GM23338 (cell line): ENCODE results near the gene HAO1. TPM values are rescaled to one million over a fixed set of nuclear protein-coding genes. Genes with fewer than 3 reads are reported as not detected.
A peak's percentile ranks its signal among the peaks of the same experiment; 100 is the strongest.

ENCODE experiments used
- ATAC-seq: fragments of 200-7000 bp; cut with Tn5 transposase; 3 replicates; pipeline ENCODE4 v1.9.1; 2020
- DNase-seq: peaks from one replicate; pipeline ENCODE4 v3.0.0-alpha.2; 2015; ENCODE audit warnings: low spot score
- H2AFZ ChIP-seq: fragments of 200-600 bp; sonication (generic); 2 replicates; pipeline ENCODE4 v1.8.0; 2016; ENCODE audit warnings: antibody characterized with exemption, mild to moderate bottlenecking, moderate library complexity
- H3F3A ChIP-seq: fragments of 200-600 bp; sonication (generic); replicated peaks from 2 replicates; pipeline ENCODE4 v1.8.0; 2017; ENCODE audit warnings: antibody characterized with exemption, mixed run types, low read depth
- H3K27ac ChIP-seq: fragments of 200-600 bp; sonication (generic); 2 replicates; pipeline ENCODE4 v1.6.1; 2016; ENCODE audit warnings: low read depth
- H3K27me3 ChIP-seq: fragments of 200-600 bp; sonication (generic); 2 replicates; pipeline ENCODE4 v1.8.0; 2016; ENCODE audit warnings: mild to moderate bottlenecking, mixed run types, moderate library complexity; ENCODE audit not compliant: insufficient read depth
- H3K36me3 ChIP-seq: fragments of 200-600 bp; sonication (generic); 2 replicates; pipeline ENCODE4 v1.8.0; 2016; ENCODE audit warnings: mild to moderate bottlenecking; ENCODE audit not compliant: insufficient read depth
- H3K4me1 ChIP-seq: fragments of 200-600 bp; sonication (generic); 2 replicates; pipeline ENCODE4 v1.8.0; 2016; ENCODE audit warnings: mild to moderate bottlenecking, moderate library complexity; ENCODE audit not compliant: insufficient read depth
- H3K4me2 ChIP-seq: fragments of 200-600 bp; sonication (generic); 2 replicates; pipeline ENCODE4 v1.7.1; 2017; ENCODE audit warnings: mixed run types
- H3K4me3 ChIP-seq: fragments of 200-600 bp; sonication (generic); 2 replicates; pipeline ENCODE4 v1.6.1; 2016; ENCODE audit warnings: mixed run types
- H3K79me2 ChIP-seq: fragments of 200-600 bp; sonication (generic); replicated peaks from 2 replicates; pipeline ENCODE4 v1.8.0; 2017; ENCODE audit warnings: mild to moderate bottlenecking; ENCODE audit not compliant: insufficient read depth
- H3K9me2 ChIP-seq: fragments of 200-600 bp; sonication (generic); 2 replicates; pipeline ENCODE4 v1.8.0; 2017; ENCODE audit not compliant: insufficient read depth
- H4K20me1 ChIP-seq: fragments of 200-600 bp; sonication (generic); replicated peaks from 2 replicates; pipeline ENCODE4 v1.8.0; 2017; ENCODE audit warnings: mild to moderate bottlenecking; ENCODE audit not compliant: insufficient read depth
- H3K27ac Mint-ChIP-seq: 2 replicates; pipeline ENCODE4 v1.8.0; 2020; ENCODE audit warnings: inconsistent platforms, mild to moderate bottlenecking, moderate library complexity, mixed read lengths
- H3K27me3 Mint-ChIP-seq: 3 replicates; pipeline ENCODE4 v1.8.0; 2022; ENCODE audit warnings: low read depth, mild to moderate bottlenecking, moderate library complexity, mixed read lengths, inconsistent platforms; ENCODE audit not compliant: insufficient read depth, poor library complexity
- H3K36me3 Mint-ChIP-seq: 3 replicates; pipeline ENCODE4 v1.8.0; 2021; ENCODE audit warnings: low read depth, mild to moderate bottlenecking, inconsistent platforms, moderate library complexity, mixed read lengths
- H3K4me1 Mint-ChIP-seq: 3 replicates; pipeline ENCODE4 v1.8.0; 2020; ENCODE audit warnings: mild to moderate bottlenecking, inconsistent platforms, mixed read lengths
- H3K4me3 Mint-ChIP-seq: 3 replicates; pipeline ENCODE4 v1.8.0; 2021; ENCODE audit warnings: moderate library complexity, mild to moderate bottlenecking, inconsistent platforms, mixed read lengths
- H3K9me3 Mint-ChIP-seq: 3 replicates; pipeline ENCODE4 v1.8.0; 2020; ENCODE audit warnings: moderate library complexity, mild to moderate bottlenecking, inconsistent platforms, mixed read lengths
- CREB1 ChIP-seq: fragments of 250-450 bp; sonication (Bioruptor Pico); IDR thresholded peaks from 2 replicates; pipeline ENCODE4 v1.5.0; 2020; ENCODE audit warnings: low read depth, mild to moderate bottlenecking, moderate library complexity
- CTCF ChIP-seq, 2 experiments: fragments of 200-600 bp in 1 of 2; sonication (generic) in 1 of 2; conservative IDR thresholded peaks; 2 replicates each; pipeline versions ENCODE4 v1.5.1 to v1.6.1; 2016 to 2017; ENCODE audit warnings: antibody characterized with exemption in 2 of 2, low read depth in 2 of 2, mild to moderate bottlenecking in 2 of 2, moderate library complexity in 1 of 2
- EZH2phosphoT487 ChIP-seq: fragments of 200-600 bp; sonication (generic); IDR thresholded peaks from one replicate; pipeline ENCODE4 v1.8.1; 2018; ENCODE audit warnings: antibody characterized with exemption; ENCODE audit not compliant: unreplicated experiment
- JUNB ChIP-seq: IDR thresholded peaks from one replicate; pipeline ENCODE4 v1.6.1; 2016; ENCODE audit warnings: antibody characterized with exemption; ENCODE audit not compliant: unreplicated experiment
- NANOG ChIP-seq: IDR thresholded peaks from 2 replicates; pipeline ENCODE4 v1.6.1; 2016; ENCODE audit warnings: antibody characterized with exemption, borderline replicate concordance
- POLR2AphosphoS5 ChIP-seq: IDR thresholded peaks from 2 replicates; pipeline ENCODE4 v1.6.1; 2016; ENCODE audit warnings: antibody characterized with exemption, low read depth
- REST ChIP-seq: IDR thresholded peaks from one replicate; pipeline ENCODE4 v1.6.1; 2018; ENCODE audit warnings: antibody characterized with exemption; ENCODE audit not compliant: unreplicated experiment
- STAT1 ChIP-seq: IDR thresholded peaks from one replicate; pipeline ENCODE4 v1.6.1; 2016; ENCODE audit warnings: antibody characterized with exemption; ENCODE audit not compliant: unreplicated experiment
- ZNF114 ChIP-seq: fragments of 250-450 bp; sonication (Bioruptor Pico); IDR thresholded peaks from 2 replicates; pipeline ENCODE4 v1.5.0; 2020; ENCODE audit warnings: mild to moderate bottlenecking, moderate library complexity
- ZNF331 ChIP-seq: fragments of 250-450 bp; sonication (Bioruptor Pico); IDR thresholded peaks from 2 replicates; pipeline ENCODE4 v1.5.0; 2020; ENCODE audit warnings: low read depth, mild to moderate bottlenecking, moderate library complexity
- ZNF462 ChIP-seq: fragments of 250-450 bp; sonication (Bioruptor Pico); IDR thresholded peaks from 2 replicates; pipeline ENCODE4 v1.5.0; 2020; ENCODE audit warnings: mild to moderate bottlenecking, moderate library complexity
- polyA plus RNA-seq: library from polyadenylated mRNA; unstranded; fragments of >200 nt; fragmentation: Nextera tagmentation; extraction: Ambion mirVana; gene quantifications from 2 replicates; pipeline ENCODE4 v1.2.1, GENCODE V29; 2016
- total RNA-seq: library from RNA; depleted of rRNA; stranded (reverse); fragments of >200 nt; shearing (Covaris generic); gene quantifications from 2 replicates; pipeline ENCODE4 v1.2.3, GENCODE V29; 2014

Gene HAO1
- total and polyA plus RNA-seq, 2 experiments from 2014 or later: not detected

- Histone ChIP-seq H3K79me2 (no peaks in the 10 kb centered on the region), H3K4me3 (no peak overlapping the region), H3K27ac (no peak overlapping the region), H3K27me3 (no peaks in the 10 kb centered on the region), H2AFZ (peak overlapping the region; percentile 80), H3F3A (no peaks in the 10 kb centered on the region), H4K20me1 (no peaks in the 10 kb centered on the region), H3K36me3 (no peaks in the 10 kb centered on the region), H3K9me2 (0 out of 2 replicates have a peak, but pooled peaks cover 4% of the 10 kb centered on the region), H3K4me2 (no peak overlapping the region), H3K4me1 (no peaks in the 10 kb centered on the region)
- Mint-ChIP-seq H3K4me1 (no peaks in the 10 kb centered on the region), H3K4me3 (no peak overlapping the region), H3K36me3 (no peaks in the 10 kb centered on the region), H3K27me3 (peaks cover 2% of the 10 kb centered on the region), H3K9me3 (no peaks in the 10 kb centered on the region), H3K27ac (no peak overlapping the region)
- TF ChIP-seq JUNB (no peak), CREB1 (no peak), EZH2phosphoT487 (no peak), POLR2AphosphoS5 (no peak)
- DNase-seq (no peak), ATAC-seq (no peak)
Observed at GRCh38 chr20:7911586-7912330, 28.5 kb downstream of the HAO1 start.

DNA sequence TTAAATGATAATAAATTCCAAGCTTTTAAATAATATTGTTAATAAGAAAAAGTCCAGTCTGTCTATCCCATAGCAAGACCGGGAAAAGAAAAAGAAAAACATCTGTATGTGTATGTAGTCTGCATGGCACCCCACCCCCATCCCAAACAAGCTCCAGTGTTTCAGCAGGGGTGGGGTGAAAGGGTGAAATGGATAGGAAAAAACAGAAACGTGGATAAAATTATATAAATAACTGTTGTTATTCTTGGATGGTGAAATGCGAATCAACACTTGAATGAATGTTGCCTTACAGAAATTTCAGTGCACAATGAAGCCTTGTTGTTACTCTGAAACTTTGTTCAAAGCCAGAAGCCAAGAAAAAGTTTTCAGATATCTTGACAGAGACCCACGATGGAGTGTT is 31.4 kb downstream of the HAO1 start:
- H3K4me3 Mint-ChIP-seq: no peak overlapping the region
- no peaks in the 10 kb centered on the region for H4K20me1 ChIP-seq
- ATAC-seq (no peak), DNase-seq (no peak)
- H3K79me2 ChIP-seq: no peaks in the 10 kb centered on the region
- no peak overlapping the region for H3K27ac ChIP-seq
- H3K9me3 Mint-ChIP-seq: no peaks in the 10 kb centered on the region
- no peaks in the 10 kb centered on the region for H3K4me1 ChIP-seq
- no peaks in the 10 kb centered on the region for H3K9me2 ChIP-seq
- no peaks in the 10 kb centered on the region for H3K36me3 Mint-ChIP-seq
- no peaks in the 10 kb centered on the region for H3F3A ChIP-seq
- no peak overlapping the region for H2AFZ ChIP-seq
- peaks cover 2% of the 10 kb centered on the region for H3K27me3 Mint-ChIP-seq
- no peaks in the 10 kb centered on the region for H3K4me1 Mint-ChIP-seq
- H3K36me3 ChIP-seq: no peaks in the 10 kb centered on the region
- no peaks in the 10 kb centered on the region for H3K27me3 ChIP-seq
- no peak overlapping the region for H3K27ac Mint-ChIP-seq
- H3K4me3 ChIP-seq: no peak overlapping the region
- H3K4me2 ChIP-seq: no peak overlapping the region
- no peak for TF ChIP-seq ZNF462 (CRISPR knock-in tag)
- TF ChIP-seq ZNF114 (CRISPR knock-in tag): no peak
- TF ChIP-seq ZNF331 (CRISPR knock-in tag): no peak
- no peak for TF ChIP-seq STAT1
- TF ChIP-seq CTCF (conservative IDR thresholded peaks at IDR 0.05; ENCODE audit: low read depth in 2 of 2): no peak
- no peak for TF ChIP-seq REST
- TF ChIP-seq CREB1: no peak
- TF ChIP-seq NANOG: no peak
